ENCODE data around the gene WDR75.

WDR75 gene

GRCh38 chr2:189500456-189501160, 59.3 kb downstream of the WDR75 start:
- no peak for DNase-seq (ENCODE audit: low spot score)

DNA sequence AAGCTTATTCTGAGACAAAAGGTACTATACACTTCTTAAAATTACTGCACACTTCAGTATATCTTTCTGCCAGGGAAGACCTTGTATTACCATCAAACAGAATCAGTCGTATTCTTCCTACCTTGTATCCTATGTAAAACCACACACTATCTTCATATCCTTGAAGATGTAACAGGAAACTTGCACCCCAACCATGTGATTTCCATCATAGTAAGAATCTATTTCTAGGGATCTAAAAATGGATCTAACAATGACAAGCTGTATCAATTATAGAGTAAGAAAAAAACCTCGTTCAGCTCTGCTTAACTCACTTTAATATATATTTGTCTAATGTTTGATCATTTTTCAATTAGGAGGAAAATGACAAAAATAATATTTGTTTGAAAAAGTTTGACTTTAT, 60.2 kb downstream of the WDR75 start:
- no peak for DNase-seq (ENCODE audit: low spot score)

DNA sequence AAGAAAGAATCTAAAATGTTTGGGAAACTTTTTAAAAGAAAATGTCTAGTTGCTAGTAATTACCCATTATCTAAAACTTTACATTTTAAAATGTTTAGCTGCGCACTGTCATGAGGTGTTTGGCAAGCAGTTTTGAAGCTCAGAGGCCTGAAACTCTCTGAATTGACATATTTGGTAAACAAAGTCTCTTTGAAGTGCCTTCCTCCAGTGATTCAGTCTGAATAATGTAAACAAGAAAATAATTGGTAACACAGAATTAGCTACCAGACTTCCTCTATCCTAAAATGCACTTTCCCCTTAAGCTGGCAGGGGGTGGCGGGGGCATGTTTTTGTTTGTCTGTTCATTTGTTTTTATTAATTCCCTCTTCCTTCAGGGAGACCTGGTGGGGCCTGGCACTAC, 61.4 kb downstream of the WDR75 start:
- no peak for DNase-seq (ENCODE audit: low spot score)

- no peak for DNase-seq (ENCODE audit: low spot score)
Observed at GRCh38 chr2:189504238-189504637, 63.0 kb downstream of the WDR75 start.

DNA sequence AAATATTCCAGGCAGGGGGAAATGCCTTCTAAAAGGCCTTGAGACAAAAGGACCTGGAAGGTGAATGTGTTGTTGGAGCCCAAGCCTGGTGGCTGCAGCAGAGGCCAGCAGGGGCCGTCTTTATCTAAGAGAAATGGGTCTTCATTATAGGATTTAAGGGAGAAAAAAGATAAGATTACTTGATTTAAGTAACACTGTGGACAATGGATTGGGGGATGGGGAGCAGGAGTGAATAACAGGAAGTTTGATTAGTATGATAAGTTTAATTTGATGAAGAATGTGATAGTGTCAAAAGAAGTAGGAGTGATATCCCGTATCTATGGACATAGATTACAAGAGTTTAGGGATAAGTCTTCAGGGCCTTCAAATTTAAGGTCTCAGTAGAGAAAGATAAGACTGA, 64.2 kb downstream of the WDR75 start:
- DNase-seq (ENCODE audit: low spot score), result no peak

GRCh38 chr2:189506514-189506976, 65.3 kb downstream of the WDR75 start:
- DNase-seq (ENCODE audit: low spot score), result no peak

GRCh38 chr2:189511210-189511959, 70.1 kb downstream of the WDR75 start:
- DNase-seq (ENCODE audit: low spot score), result no peak

DNA sequence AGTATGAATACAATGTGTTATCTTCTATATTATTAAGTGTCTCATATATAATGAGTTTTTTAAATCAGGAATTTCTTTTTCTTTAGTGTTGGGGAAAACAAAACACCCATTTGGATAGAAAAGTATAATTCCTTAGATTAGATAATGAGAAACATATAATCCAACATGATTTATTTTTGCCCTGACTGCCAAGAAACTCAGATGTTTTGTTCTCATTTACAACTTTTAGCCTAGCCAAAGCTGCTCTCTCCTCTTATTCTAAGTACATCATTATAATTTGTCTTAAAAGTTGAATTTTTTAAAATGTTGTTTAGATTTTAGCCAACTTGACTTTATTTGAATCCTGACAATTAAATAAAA, 70.7 kb downstream of the WDR75 start:
- DNase-seq (ENCODE audit: low spot score), result no peak

GRCh38 chr2:189512879-189513278, 71.6 kb downstream of the WDR75 start:
- DNase-seq (ENCODE audit: low spot score), result no peak

GRCh38 chr2:189514104-189514503, 72.8 kb downstream of the WDR75 start:
- peak; percentile 79 for DNase-seq (ENCODE audit: low spot score)

GRCh38 chr2:189515264-189515663, 74.0 kb downstream of the WDR75 start:
- DNase-seq (ENCODE audit: low spot score), result no peak

DNA sequence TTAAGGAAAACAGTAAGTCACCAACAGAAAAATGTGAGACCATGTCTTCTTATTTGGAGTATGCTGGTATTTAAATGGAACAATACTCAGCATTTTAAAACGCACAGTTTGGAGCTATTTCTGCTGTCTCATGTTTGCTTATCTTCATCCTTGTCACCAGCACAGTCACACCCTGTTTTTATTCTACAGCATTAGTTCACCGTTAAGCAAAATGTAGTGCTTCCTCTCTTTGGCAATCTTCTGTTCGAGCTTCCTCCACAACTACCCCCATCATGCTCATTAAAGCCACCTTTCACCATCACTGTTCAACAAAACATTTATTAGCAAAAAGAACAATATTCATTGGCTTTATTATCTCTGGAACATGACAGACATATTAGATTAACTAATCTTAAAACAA, 75.3 kb downstream of the WDR75 start:
- DNase-seq (ENCODE audit: low spot score), result no peak

DNA sequence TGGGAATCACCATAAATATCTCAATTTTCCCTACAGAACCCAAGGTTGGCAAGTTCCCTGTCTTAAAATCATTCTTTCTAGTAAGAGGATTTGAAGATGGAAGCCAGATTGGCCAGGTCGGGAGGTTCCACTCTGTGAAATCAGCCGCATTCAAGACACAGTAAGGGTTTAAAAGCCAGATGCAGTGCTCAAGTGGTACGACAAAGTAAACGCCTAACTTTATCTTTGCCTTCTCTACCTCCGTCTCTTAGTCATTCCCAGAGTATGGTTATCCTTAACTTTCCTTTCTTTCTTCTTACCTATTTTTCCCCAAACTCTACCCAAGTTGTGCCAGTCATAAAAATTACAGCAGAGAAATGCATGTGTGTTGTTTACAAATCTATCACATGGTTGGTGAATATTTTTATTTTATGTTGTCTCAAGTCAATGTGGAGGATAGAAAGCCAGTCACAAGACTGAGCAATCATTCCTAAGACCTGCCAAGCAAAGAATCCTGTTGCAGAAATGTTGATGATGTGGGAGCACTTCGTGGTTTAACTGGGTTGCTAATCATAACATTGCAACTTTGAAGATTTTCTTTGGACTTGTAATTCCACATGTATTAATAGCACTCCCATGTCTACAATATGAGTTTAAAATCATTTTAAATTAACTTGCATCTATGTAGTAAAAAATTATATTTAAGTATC, 76.7 kb downstream of the WDR75 start:
- DNase-seq (ENCODE audit: low spot score), result no peak

DNA sequence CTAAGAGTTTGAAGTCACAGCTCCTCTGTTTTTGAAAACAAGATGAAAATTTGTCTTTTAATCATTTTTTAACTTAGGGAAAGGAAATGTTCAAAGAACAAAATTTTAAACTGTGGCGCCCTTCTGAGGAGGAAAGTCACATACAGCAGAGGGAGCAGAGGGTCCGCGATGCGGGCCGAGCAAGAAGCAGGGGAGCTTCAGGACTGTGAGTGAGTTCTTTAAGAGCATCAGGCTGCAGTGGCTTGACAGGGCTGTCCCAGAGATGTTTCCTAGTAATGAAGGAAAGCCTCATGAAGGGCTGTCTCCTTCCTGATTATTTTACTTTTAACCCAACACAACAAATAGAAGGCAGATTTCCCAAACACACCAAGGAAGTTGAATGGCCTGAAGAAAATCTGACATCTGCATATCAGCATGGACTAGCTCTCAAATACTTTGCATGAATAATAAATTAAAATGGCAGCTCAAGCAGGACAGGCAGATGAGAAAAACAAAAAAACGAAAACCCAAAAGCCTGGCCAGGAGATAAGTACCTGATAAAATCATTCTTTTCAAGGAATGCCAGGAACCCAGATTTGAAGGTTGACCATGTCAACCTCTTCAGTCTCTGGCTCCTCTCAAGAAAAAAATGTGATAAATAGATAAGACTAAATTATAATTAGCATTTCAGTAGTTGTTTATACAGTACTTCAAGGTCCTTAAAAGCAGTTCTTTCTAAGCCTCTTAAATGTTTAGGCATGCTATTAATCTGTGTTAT, 78.5 kb downstream of the WDR75 start:
- no peak for DNase-seq (ENCODE audit: low spot score)

DNA sequence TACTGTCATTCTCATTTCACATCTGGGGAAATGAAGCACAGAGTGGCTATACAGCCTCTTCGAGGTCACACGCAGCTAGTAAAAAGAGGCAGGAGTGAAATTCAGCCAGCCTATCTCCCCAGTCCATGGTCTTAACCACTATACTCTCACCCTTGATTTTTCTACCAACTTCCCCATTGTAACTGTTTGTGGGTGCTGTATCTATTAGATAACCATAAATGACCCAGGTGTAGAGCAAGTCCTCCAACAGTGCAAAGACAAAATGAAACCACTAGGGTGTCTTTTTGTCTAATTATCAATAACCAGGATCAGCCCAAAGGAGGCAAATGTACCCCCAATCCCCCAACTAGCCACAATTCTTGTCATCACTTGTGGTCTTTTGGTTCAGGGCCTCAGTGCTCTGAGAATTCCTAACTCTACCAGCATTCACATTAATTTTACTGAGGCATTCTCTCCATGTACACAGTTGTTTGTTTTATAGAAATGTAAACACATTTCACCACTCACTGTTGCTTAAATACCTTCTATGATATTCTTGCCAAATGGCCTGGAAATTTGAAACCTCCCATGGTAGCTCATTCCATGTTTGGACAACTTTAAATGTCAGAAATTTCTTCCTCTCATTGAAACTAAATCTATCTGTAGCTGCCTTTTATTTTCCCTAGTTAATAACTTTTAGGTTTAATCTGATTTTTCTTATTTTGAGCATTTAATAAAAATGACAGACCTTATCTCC, 80.6 kb downstream of the WDR75 start:
- no peak for DNase-seq (ENCODE audit: low spot score)

DNA sequence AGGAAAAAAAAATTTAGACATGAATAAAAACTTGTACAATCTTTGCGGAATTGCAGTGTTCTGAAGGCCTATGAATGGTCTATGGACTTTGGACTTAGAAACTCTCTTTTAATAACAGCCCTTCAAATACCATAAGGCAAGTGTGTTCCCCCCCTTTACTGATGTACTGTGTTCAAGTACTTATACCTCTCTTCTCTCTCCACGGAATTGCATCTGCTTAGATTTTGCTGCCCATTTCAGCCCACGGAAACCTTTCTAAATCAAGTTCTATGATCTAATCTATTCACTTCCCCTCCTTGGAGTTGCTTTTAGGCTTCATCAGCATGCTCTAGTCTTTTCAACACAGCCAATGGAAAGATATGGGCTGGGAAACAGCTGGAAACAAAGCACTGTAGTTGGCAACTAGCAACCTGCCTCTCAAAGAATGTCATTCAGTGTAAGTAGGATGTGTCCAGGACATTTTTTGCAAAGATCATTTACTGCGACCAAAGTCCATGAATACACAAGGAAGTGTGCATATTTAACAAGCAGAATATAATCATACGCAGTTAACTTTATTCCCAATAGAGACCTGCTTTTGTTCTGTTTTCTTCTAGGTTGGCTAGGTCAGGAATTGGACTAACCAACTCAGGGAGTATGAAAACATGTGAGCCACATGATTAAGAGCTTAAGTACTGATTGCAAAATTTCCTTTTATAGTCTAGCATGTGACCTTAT, 81.3 kb downstream of the WDR75 start:
- DNase-seq (ENCODE audit: low spot score), result no peak

DNA sequence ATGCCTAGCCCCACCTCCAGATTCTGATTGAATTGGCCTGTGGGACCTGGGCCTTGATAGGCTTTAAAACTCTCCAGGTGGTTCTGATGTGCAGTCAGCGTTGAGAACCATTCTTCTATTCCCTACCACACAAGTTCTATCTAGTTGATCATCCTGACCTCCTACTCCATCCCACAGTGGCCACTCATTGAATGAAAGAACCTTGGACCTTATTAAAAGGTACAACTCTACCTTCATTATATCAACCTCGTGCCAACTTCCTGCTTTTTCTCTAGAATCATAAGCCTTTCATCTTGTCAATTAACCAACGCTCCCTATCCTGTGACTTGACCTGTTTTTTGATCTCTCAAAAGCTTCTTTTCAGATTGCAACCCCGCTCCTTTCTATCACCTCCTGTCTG, 83.5 kb downstream of the WDR75 start:
- no peak for DNase-seq (ENCODE audit: low spot score)
